HG02943 (cell line): Measurements from ENCODE around the gene CCNF.
"Not testable (repeated sequence)": the region's sequence is repeated elsewhere in the genome, so short reads cannot be mapped to it uniquely, and the experiment has no call there.

Experiments used
- ATAC-seq: cut with Tn5 transposase; IDR thresholded peaks from one replicate; pipeline ENCODE4 v1.9.1; 2021; ENCODE audit warnings: mild to moderate bottlenecking, low read depth, moderate library complexity; ENCODE audit not compliant: unreplicated experiment

CCNF gene

GRCh38 chr16:2429034-2429770 is at the start of gene CCNF:
TSS of gene CCNF (plus strand) at chr16:2429447. CDS start at chr16:2429482, 35 bp downstream.
- ATAC-seq = peak; percentile 67

- no peak for ATAC-seq
Observed at GRCh38 chr16:2383501-2383900, 45.7 kb upstream of the CCNF start.

DNA sequence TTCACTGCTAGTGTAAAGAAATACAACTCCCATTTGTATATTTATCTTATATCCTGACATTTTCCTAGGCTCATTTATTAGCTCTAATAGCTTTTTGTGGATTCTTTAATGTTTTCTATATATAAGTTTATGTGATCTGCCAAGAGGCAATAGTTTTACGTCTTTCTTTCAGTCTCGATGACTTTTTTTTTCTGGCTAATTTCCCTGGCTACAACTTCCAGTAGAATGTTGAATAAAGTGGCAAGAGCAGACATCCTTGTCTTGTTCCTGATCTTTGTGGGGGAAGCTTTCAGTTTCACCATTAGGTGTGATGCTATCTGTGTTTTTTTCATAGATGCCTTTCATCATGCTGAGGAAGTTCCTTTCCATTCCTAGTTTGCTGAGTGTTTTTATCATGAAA is 44.8 kb upstream of the CCNF start:
- no peak for ATAC-seq

GRCh38 chr16:2385190-2385836 is 43.9 kb upstream of the CCNF start:
- no peak for ATAC-seq

- not testable (repeated sequence) for ATAC-seq
Observed at GRCh38 chr16:2385982-2386381, 43.3 kb upstream of the CCNF start.

DNA sequence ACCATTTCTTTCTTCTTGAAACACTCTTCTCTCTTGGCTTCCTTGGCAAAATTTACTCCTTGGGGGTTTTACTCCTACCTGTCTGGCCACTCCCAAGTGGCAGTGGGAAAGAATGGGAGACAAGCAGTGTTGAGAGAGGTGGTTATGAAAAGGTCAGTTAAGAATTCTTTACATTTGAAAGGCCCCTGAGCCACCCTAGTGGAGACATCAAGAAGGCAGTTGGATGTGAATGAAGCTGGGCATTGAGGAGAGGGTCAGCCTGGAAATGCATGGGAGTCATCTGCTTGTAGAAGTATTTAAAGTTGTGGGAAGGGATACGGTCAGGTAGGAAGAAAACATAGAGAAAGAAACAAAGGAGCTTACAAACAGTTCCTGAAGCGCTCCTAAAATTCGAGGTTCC is 42.3 kb upstream of the CCNF start:
- no peak for ATAC-seq

- no peak for ATAC-seq
Observed at GRCh38 chr16:2388139-2388874, 40.9 kb upstream of the CCNF start.

- ATAC-seq = no peak
Observed at GRCh38 chr16:2388875-2389433, 40.3 kb upstream of the CCNF start.

- no peak for ATAC-seq
Observed at GRCh38 chr16:2392025-2392424, 37.2 kb upstream of the CCNF start.

DNA sequence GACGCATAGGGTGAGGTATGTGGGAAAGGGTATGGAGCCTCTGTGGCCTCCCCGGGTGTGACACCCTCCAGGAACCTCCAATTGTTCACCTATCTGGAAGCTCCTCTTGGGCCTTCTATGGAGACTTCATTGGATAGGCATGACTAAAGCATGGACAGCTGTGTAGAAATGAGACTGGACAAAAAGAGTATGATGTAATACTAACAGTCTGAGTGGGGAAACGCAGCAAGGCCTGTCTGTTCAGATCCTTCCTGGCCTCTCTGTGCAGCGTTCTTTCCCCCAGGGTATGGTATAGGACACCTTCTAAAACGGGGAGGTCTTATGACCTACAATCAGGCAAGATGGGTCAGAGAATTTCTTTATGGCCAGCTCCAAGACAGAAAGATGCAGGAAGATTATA is 30.7 kb upstream of the CCNF start:
- no peak for ATAC-seq

DNA sequence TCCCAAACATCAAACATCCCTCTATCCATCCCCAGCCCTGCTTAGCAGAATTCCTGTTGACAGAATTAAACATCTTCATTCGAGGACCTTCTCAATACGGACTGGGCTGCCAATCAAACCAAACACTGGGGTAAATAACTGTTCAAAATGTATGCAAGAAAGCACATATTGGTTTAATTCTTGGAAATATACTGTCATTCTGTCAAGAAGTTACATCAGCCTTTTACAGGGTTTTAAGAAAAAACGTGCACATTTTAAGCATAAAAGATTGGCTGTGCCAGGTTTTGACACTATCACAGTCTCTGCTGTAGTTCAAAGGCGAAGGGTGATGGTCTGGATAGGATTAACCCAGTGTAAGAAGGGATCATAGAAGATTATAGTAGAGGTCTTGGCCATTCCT is 25.1 kb upstream of the CCNF start:
- no peak for ATAC-seq

- ATAC-seq = no peak
Observed at GRCh38 chr16:2415085-2415484, 14.2 kb upstream of the CCNF start.

DNA sequence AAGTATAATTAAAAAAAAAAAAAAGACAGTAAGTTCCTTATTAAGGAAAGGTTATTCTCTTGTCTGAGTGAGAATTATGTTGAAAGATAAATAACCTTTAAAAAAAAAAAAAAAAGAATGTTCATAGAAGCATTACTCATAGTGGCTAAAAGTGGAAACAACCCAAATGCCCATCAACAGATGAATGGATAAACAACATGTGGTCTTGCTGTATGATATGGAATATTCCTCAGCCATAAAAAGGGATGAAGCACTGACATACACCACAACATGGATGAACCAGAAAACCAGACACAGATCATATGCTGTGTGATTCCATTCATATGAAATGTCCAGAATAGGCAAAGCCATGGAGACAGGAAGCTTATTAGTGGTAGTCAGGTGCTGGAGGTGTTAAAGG is 9.2 kb upstream of the CCNF start:
- no peak for ATAC-seq

DNA sequence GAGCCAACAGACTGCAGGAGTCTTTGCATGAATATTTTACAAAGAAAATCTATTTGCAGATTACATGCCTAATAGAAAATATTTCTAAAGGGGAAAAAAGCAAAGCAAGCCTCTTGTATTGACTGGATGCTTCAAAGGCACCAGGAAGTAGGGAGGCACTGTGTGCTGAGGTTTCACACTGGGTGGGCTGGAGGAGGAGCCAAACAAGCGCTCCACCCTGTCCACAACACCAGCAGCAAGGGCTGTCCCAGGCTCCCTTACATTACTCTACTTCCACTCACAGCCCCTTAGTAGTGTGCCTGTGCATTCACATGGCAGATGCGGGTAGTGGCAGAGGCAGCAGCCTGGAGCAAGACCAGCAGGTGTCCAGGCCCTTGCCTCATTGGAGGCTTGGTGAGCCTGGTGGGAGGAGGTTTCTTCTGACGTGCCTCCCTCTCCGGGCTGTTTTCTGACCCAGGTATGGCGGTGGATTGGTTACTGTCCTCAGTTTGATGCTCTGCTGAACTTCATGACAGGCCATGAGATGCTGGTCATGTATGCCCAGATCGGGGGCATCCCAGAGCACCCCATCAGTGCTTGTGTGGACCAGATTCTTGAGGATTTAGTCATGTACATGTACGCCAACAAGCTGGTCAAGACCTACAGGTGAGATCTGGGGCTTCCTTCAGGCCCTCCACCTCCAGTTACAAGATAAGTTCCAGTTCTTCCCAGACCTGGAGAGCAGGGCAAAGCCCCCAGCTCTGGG is 7.0 kb upstream of the CCNF start:
- no peak for ATAC-seq

- no peak for ATAC-seq
Observed at GRCh38 chr16:2424061-2425007, 4.9 kb upstream of the CCNF start.

GRCh38 chr16:2425008-2425518 is 4.2 kb upstream of the CCNF start:
- ATAC-seq = no peak

GRCh38 chr16:2425825-2426430 is 3.3 kb upstream of the CCNF start:
- ATAC-seq = no peak

- no peak for ATAC-seq
Observed at GRCh38 chr16:2426941-2427361, 2.3 kb upstream of the CCNF start.

DNA sequence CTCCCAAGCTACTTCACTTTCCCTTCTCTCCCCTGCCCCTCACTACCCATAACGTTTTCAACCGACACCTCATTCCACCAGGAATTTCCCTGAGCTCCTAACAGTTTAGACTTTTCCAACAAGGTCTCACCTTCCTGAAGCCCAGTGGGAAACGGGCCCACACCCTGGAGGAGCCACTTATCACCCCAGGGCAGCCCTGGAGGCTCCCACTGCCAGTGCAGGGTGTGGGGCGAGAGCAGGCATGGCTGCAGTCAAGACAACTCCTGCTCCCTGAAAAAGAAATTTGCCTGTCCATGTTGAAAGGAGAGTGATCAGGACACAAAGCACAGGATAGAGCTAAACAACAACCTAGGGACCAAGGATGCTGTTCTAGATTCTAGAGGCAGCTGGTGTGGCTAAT is 1.7 kb upstream of the CCNF start:
- ATAC-seq = no peak
